Measurements from ENCODE around the gene CAMTA1.

- no peak for TF ChIP-seq NFIC (IDR thresholded peaks at IDR 0.05; ENCODE audit: borderline replicate concordance)
- TF ChIP-seq RXRA (IDR thresholded peaks at IDR 0.05; ENCODE audit: borderline replicate concordance, low read depth), result no peak
- TF ChIP-seq CTCF (IDR thresholded peaks at IDR 0.05), result no peak
- TF ChIP-seq EZH2phosphoT487 (IDR thresholded peaks at IDR 0.05; ENCODE audit: borderline replicate concordance, low read depth), result no peak
- no peak for TF ChIP-seq SMC3 (IDR thresholded peaks at IDR 0.05; ENCODE audit: low read depth, low read length)
- no peak for TF ChIP-seq GABPA (IDR thresholded peaks at IDR 0.05; ENCODE audit: low read depth)
- TF ChIP-seq PBX3 (IDR thresholded peaks at IDR 0.05), result no peak
- no peak for TF ChIP-seq EP300 (IDR thresholded peaks at IDR 0.05; ENCODE audit: borderline replicate concordance in 1 of 2, low read depth in 1 of 2, low read length in 1 of 2)
- no peak for TF ChIP-seq FOXJ3 (CRISPR knock-in tag; IDR thresholded peaks at IDR 0.05)
- TF ChIP-seq FOSL2 (IDR thresholded peaks at IDR 0.05; ENCODE audit: borderline replicate concordance, low read depth), result no peak
- no peak for TF ChIP-seq MXI1 (IDR thresholded peaks at IDR 0.05; ENCODE audit: low read depth, low read length)
- TF ChIP-seq IRF3 (IDR thresholded peaks at IDR 0.05; ENCODE audit: low read depth, low read length), result no peak
These were observed 34.8 kb upstream of the CAMTA1 start for GRCh38 chr1:6750490-6750889.
